DOHH2 (cell line): ENCODE results near the gene DPP7.
A peak's percentile ranks its signal among the peaks of the same experiment; 100 is the strongest.

ENCODE experiments used
- H3F3A ChIP-seq: fragments of 200-600 bp; sonication (generic), shearing (Covaris generic); 2 replicates; pipeline ENCODE4 v1.6.0; 2016; ENCODE audit warnings: antibody characterized with exemption, mild to moderate bottlenecking; ENCODE audit not compliant: control insufficient read depth, insufficient read depth
- H3K27ac ChIP-seq: fragments of 200-600 bp; sonication (generic); 2 replicates; pipeline ENCODE4 v1.5.1; 2014; ENCODE audit warnings: low read depth, mild to moderate bottlenecking, low read length, moderate library complexity
- H3K27me3 ChIP-seq: fragments of 200-600 bp; sonication (generic); 2 replicates; pipeline ENCODE4 v1.6.1; 2014; ENCODE audit warnings: mild to moderate bottlenecking, low read length, mixed read lengths; ENCODE audit not compliant: control insufficient read depth
- H3K36me3 ChIP-seq: fragments of 200-600 bp; sonication (generic); 2 replicates; pipeline ENCODE4 v1.6.1; 2014; ENCODE audit warnings: mild to moderate bottlenecking, low read length, moderate library complexity, mixed read lengths; ENCODE audit not compliant: control insufficient read depth
- H3K4me1 ChIP-seq: fragments of 200-600 bp; sonication (generic); 2 replicates; pipeline ENCODE4 v1.6.1; 2014; ENCODE audit warnings: mild to moderate bottlenecking, low read length, mixed read lengths; ENCODE audit not compliant: control insufficient read depth
- H3K4me2 ChIP-seq: fragments of 200-600 bp; sonication (generic); 2 replicates; pipeline ENCODE4 v1.6.0; 2014; ENCODE audit warnings: mild to moderate bottlenecking, low read length, moderate library complexity
- H3K4me3 ChIP-seq: fragments of 200-600 bp; sonication (generic); 2 replicates; pipeline ENCODE4 v1.5.1; 2014; ENCODE audit warnings: mild to moderate bottlenecking, low read length, mixed read lengths
- H3K79me2 ChIP-seq: fragments of 200-600 bp; sonication (generic); 2 replicates; pipeline ENCODE4 v1.6.1; 2014; ENCODE audit warnings: mild to moderate bottlenecking, low read length, mixed read lengths; ENCODE audit not compliant: control insufficient read depth
- H3K9me2 ChIP-seq: fragments of 200-600 bp; sonication (generic); replicated peaks from 2 replicates; pipeline ENCODE4 v1.6.1; 2014; ENCODE audit warnings: mild to moderate bottlenecking, low read length, mixed read lengths; ENCODE audit not compliant: control insufficient read depth
- H3K9me3 ChIP-seq: fragments of 200-600 bp; sonication (generic); 2 replicates; pipeline ENCODE4 v1.6.1; 2014; ENCODE audit warnings: antibody characterized with exemption, low read length, mixed read lengths; ENCODE audit not compliant: control insufficient read depth, insufficient read depth
- H4K20me1 ChIP-seq: fragments of 200-600 bp; sonication (generic); 2 replicates; pipeline ENCODE4 v1.6.0; 2014; ENCODE audit warnings: low read depth, mild to moderate bottlenecking, antibody characterized with exemption, low read length, moderate library complexity; ENCODE audit not compliant: control insufficient read depth, insufficient read depth
- CTCF ChIP-seq: fragments of 200-600 bp; sonication (generic); IDR thresholded peaks from one replicate; pipeline ENCODE4 v1.5.1; 2014; ENCODE audit warnings: antibody characterized with exemption, mild to moderate bottlenecking, low read depth, low read length; ENCODE audit not compliant: poor library complexity, severe bottlenecking
- EZH2phosphoT487 ChIP-seq: fragments of 200-600 bp; sonication (generic); IDR thresholded peaks from 2 replicates; pipeline ENCODE4 v1.6.1; 2017; ENCODE audit warnings: borderline replicate concordance, mild to moderate bottlenecking, antibody characterized with exemption, low read length, moderate library complexity, mixed read lengths

The DPP7 gene

GRCh38 chr9:137128862-137129455 is 14.4 kb upstream of the DPP7 start:
- H3K4me1 ChIP-seq, result peaks cover 39% of the 10 kb centered on the region
- H3K4me2 ChIP-seq, result peak overlapping the region; percentile 93
- peak overlapping the region; percentile 90 for H3K4me3 ChIP-seq
- peaks cover 29% of the 10 kb centered on the region for H3K36me3 ChIP-seq
- H4K20me1 ChIP-seq, result no peaks in the 10 kb centered on the region; the same call in 1 of the 2 replicates
- no peaks in the 10 kb centered on the region for H3K9me3 ChIP-seq
- no peaks in the 10 kb centered on the region for H3K27me3 ChIP-seq
- no peak for TF ChIP-seq EZH2phosphoT487
- no peak for TF ChIP-seq CTCF
- H3K27ac ChIP-seq, result peak overlapping the region; percentile 88
- H3F3A ChIP-seq, result peaks cover 38% of the 10 kb centered on the region
- H3K9me2 ChIP-seq, result no peaks in the 10 kb centered on the region
- H3K79me2 ChIP-seq, result peaks cover 69% of the 10 kb centered on the region

GRCh38 chr9:137128158-137128861 is 13.8 kb upstream of the DPP7 start:
- Histone ChIP-seq H3K4me1 (peaks cover 45% of the 10 kb centered on the region), H3K4me2 (peak overlapping the region; percentile 93), H3K36me3 (peaks cover 30% of the 10 kb centered on the region), H3K27ac (peak overlapping the region; percentile 88), H3K9me3 (no peaks in the 10 kb centered on the region), H4K20me1 (no peaks in the 10 kb centered on the region; the same call in 1 of the 2 replicates), H3K4me3 (peak overlapping the region; percentile 90), H3K9me2 (no peaks in the 10 kb centered on the region), H3K79me2 (peaks cover 70% of the 10 kb centered on the region), H3F3A (peaks cover 41% of the 10 kb centered on the region), H3K27me3 (no peaks in the 10 kb centered on the region)
- TF ChIP-seq CTCF (no peak), EZH2phosphoT487 (no peak)

- peak overlapping the region; percentile 93 for H3K4me2 ChIP-seq
- H3K27ac ChIP-seq, result peak overlapping the region; percentile 88
- no peaks in the 10 kb centered on the region for H3K27me3 ChIP-seq
- H3K79me2 ChIP-seq, result peaks cover 70% of the 10 kb centered on the region
- TF ChIP-seq CTCF (no peak), EZH2phosphoT487 (no peak)
- H4K20me1 ChIP-seq, result no peaks in the 10 kb centered on the region; the same call in 1 of the 2 replicates
- H3K4me1 ChIP-seq, result peaks cover 53% of the 10 kb centered on the region
- no peaks in the 10 kb centered on the region for H3K9me2 ChIP-seq
- H3K36me3 ChIP-seq, result peaks cover 30% of the 10 kb centered on the region
- peaks cover 42% of the 10 kb centered on the region for H3F3A ChIP-seq
- no peaks in the 10 kb centered on the region for H3K9me3 ChIP-seq
- H3K4me3 ChIP-seq, result peak overlapping the region; percentile 90
Observed at GRCh38 chr9:137127301-137128157, 13.0 kb upstream of the DPP7 start.
